ENCODE data around the gene ZNF263.

GRCh38 chr16:3274947-3275346 is 8.3 kb upstream of the ZNF263 start:
- TF ChIP-seq EP300 (IDR thresholded peaks at IDR 0.05), result no peak
- no peak for TF ChIP-seq CTCF (IDR thresholded peaks at IDR 0.05)

All from gastroesophageal sphincter (tissue), 3 donors.